ENCODE measurements around the gene SOX6. TPM values are rescaled to one million over a fixed set of nuclear protein-coding genes. Genes with fewer than 3 reads are reported as not detected.

The SOX6 gene
- total RNA-seq, 1 experiment from 2014 or later, result 18.4 TPM

GRCh38 chr11:15967166-15967565, 389.2 kb downstream of the SOX6 start:
- intact Hi-C loops (cut with micrococcal nuclease; ENCODE audit: unreplicated experiment), result loop anchor here (5.0 to 10.0 kb wide), 3 partner anchors 112 to 640 kb away; no protein-coding TSS in a partner anchor
- Mint-ChIP-seq H3K4me3 (ENCODE audit: low read depth, unreplicated experiment) (no peak overlapping the region), H3K4me1 (ENCODE audit: low read depth, unreplicated experiment) (peaks cover 93% of the 10 kb centered on the region), H3K36me3 (ENCODE audit: insufficient read depth, unreplicated experiment) (peaks cover 16% of the 10 kb centered on the region), H3K27ac (ENCODE audit: unreplicated experiment) (peak overlapping the region; percentile 93), H3K27me3 (ENCODE audit: unreplicated experiment) (no peaks in the 10 kb centered on the region), H3K9me3 (ENCODE audit: low read depth, unreplicated experiment) (peaks cover 2% of the 10 kb centered on the region)
- TF ChIP-seq, protein P1, sequence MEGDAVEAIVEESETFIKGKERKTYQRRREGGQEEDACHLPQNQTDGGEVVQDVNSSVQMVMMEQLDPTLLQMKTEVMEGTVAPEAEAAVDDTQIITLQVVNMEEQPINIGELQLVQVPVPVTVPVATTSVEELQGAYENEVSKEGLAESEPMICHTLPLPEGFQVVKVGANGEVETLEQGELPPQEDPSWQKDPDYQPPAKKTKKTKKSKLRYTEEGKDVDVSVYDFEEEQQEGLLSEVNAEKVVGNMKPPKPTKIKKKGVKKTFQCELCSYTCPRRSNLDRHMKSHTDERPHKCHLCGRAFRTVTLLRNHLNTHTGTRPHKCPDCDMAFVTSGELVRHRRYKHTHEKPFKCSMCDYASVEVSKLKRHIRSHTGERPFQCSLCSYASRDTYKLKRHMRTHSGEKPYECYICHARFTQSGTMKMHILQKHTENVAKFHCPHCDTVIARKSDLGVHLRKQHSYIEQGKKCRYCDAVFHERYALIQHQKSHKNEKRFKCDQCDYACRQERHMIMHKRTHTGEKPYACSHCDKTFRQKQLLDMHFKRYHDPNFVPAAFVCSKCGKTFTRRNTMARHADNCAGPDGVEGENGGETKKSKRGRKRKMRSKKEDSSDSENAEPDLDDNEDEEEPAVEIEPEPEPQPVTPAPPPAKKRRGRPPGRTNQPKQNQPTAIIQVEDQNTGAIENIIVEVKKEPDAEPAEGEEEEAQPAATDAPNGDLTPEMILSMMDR (IDR thresholded peaks at IDR 0.05; ENCODE audit: unreplicated experiment), result no peak
- peak; percentile 79 for DNase-seq
- no TSS peak for BruUV-seq (replicated peaks)
- CTCF ChIA-PET, result interaction anchor here (0.6 to 1.4 kb wide), 3 partner anchors 22 to 34 kb away, joined by 3 to 4 read pairs (median 4); no protein-coding TSS in a partner anchor

DNA sequence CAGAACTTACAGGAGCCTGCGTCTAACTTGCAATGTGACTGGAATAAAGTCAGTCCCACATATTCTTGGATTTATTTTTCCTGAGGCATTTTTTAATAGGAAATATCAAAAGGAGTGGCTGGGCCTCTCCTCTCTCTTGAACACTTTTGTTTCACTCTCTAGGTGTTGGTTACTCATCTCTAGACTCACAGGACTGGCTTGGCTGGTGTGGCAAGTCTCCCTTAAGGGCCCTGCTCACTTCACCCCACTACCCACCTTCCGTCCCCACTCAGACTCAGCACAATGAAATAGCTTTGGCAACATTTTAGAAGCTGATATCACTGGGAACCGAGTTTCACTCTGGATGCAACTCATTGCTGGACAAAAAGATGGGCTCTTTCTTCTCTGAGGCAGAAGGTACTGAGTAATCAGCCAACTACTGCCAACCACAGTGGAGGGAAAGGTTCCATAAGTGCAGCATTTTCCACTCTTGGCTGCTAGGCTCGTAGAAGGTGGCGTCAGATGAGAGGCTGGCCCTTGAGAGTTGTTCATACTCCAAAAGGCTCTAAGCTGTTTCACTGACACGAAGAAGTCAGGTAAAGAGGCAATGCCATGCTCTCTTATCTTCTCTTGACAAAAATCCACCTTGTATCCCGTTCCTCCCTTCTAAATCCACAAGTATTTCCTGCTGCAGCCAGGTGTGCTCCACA, 390.6 kb downstream of the SOX6 start:
- peak; percentile 86 for DNase-seq
- intact Hi-C loops (cut with micrococcal nuclease; ENCODE audit: unreplicated experiment), result loop anchor here (5.0 to 10.0 kb wide), 3 partner anchors 111 to 642 kb away; no protein-coding TSS in a partner anchor

GRCh38 chr11:15963266-15963665, 393.1 kb downstream of the SOX6 start:
- Mint-ChIP-seq H3K9me3 (ENCODE audit: low read depth, unreplicated experiment) (peaks cover 2% of the 10 kb centered on the region), H3K4me3 (ENCODE audit: low read depth, unreplicated experiment) (no peak overlapping the region), H3K27me3 (ENCODE audit: unreplicated experiment) (no peaks in the 10 kb centered on the region), H3K4me1 (ENCODE audit: low read depth, unreplicated experiment) (peaks cover 65% of the 10 kb centered on the region), H3K27ac (ENCODE audit: unreplicated experiment) (no peak overlapping the region), H3K36me3 (ENCODE audit: insufficient read depth, unreplicated experiment) (peaks cover 16% of the 10 kb centered on the region)
- BruUV-seq (replicated peaks), result no TSS peak
- intact Hi-C loops (cut with micrococcal nuclease; ENCODE audit: unreplicated experiment), result loop anchor here (10.0 kb wide), 2 partner anchors 108 to 192 kb away; no protein-coding TSS in a partner anchor
- no peak for DNase-seq
- TF ChIP-seq, protein P1 (IDR thresholded peaks at IDR 0.05; ENCODE audit: unreplicated experiment), result no peak
- CTCF ChIA-PET, result no interaction called here

More for the DNA sequence above, 390.6 kb downstream of the SOX6 start:
- TF ChIP-seq, protein P1 (IDR thresholded peaks at IDR 0.05; ENCODE audit: unreplicated experiment), result no peak
- peak overlapping the region; percentile 59 for H3K4me3 Mint-ChIP-seq (ENCODE audit: low read depth, unreplicated experiment)
- peaks cover 90% of the 10 kb centered on the region for H3K4me1 Mint-ChIP-seq (ENCODE audit: low read depth, unreplicated experiment)
- H3K36me3 Mint-ChIP-seq (ENCODE audit: insufficient read depth, unreplicated experiment), result peaks cover 16% of the 10 kb centered on the region
- BruUV-seq (replicated peaks), result no TSS peak
- no peaks in the 10 kb centered on the region for H3K27me3 Mint-ChIP-seq (ENCODE audit: unreplicated experiment)
- CTCF ChIA-PET, result interaction anchor here (0.8 to 1.3 kb wide), 2 partner anchors 18 to 36 kb away, joined by 3 read pairs; no protein-coding TSS in a partner anchor
- H3K27ac Mint-ChIP-seq (ENCODE audit: unreplicated experiment), result peak overlapping the region; percentile 93
- H3K9me3 Mint-ChIP-seq (ENCODE audit: low read depth, unreplicated experiment), result peaks cover 2% of the 10 kb centered on the region

DNA sequence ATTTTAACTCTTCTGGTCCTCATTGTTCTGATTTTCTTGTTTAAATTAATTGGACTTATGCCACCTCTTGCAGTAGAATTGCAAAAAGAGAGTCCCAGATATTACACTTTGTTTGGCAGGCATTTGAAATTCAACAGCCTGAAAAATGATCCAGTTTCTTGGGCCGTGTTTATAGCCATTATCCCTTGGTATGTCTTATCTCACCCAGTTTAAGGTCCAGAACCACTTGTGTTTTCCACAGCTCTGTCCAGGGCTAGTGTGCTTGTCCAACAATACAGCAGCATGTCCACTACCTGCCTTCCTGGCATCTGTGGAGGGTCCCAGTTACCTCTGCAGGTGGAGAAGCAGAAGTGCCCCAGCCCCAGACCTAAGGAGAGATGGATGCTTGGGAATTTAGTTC, 397.4 kb downstream of the SOX6 start:
- H3K27me3 Mint-ChIP-seq (ENCODE audit: unreplicated experiment), result no peaks in the 10 kb centered on the region
- no peak overlapping the region for H3K27ac Mint-ChIP-seq (ENCODE audit: unreplicated experiment)
- intact Hi-C loops (cut with micrococcal nuclease; ENCODE audit: unreplicated experiment), result no loop called here
- TF ChIP-seq, protein P1 (IDR thresholded peaks at IDR 0.05; ENCODE audit: unreplicated experiment), result no peak
- H3K4me1 Mint-ChIP-seq (ENCODE audit: low read depth, unreplicated experiment), result peaks cover 22% of the 10 kb centered on the region
- DNase-seq, result no peak
- BruUV-seq (replicated peaks), result no TSS peak
- H3K9me3 Mint-ChIP-seq (ENCODE audit: low read depth, unreplicated experiment), result peaks cover 5% of the 10 kb centered on the region
- no peaks in the 10 kb centered on the region for H3K36me3 Mint-ChIP-seq (ENCODE audit: insufficient read depth, unreplicated experiment)
- no peak overlapping the region for H3K4me3 Mint-ChIP-seq (ENCODE audit: low read depth, unreplicated experiment)
- CTCF ChIA-PET, result no interaction called here

Measured in Calu3 (cell line).